ENCODE results near the gene HESX1. TPM values are rescaled to one million over a fixed set of nuclear protein-coding genes. Genes with fewer than 3 reads are reported as not detected.

HESX1 gene
- total RNA-seq, 5 donors from 2014 or later (not counting 1 experiment from before 2014, with no cell fraction given), result 0.49 TPM; not detected in 4

DNA sequence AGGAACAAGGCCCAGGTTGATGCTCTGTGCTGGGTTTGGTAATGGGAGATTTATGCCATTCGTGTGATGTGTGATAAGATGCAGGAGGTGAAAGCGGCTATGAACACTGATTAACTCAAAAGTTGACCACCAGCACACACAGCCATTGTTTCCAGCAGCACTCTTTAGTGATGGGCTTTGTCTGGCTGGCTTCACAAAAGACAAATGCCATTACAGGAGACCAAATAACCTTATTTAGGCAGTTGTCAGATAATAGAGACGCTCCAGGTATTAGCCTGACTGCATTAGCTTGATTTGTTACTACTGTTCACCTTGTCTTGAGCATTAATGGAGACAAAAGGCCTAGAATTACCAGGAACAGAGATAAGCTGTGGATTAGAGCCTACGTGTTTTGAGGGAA, 5.1 kb downstream of the HESX1 start:
- CTCF ChIA-PET, result interaction anchor here in 1 of 2 donors (0.6 kb wide), 1 partner anchor 47 kb away, joined by 7 read pairs; no protein-coding TSS in a partner anchor
- no peaks in the 10 kb centered on the region for H3K36me3 ChIP-seq (ENCODE audit: control insufficient read depth in 2 of 2, extremely low read depth in 1 of 2, insufficient read depth in 1 of 2, low read length in 1 of 2)

DNA sequence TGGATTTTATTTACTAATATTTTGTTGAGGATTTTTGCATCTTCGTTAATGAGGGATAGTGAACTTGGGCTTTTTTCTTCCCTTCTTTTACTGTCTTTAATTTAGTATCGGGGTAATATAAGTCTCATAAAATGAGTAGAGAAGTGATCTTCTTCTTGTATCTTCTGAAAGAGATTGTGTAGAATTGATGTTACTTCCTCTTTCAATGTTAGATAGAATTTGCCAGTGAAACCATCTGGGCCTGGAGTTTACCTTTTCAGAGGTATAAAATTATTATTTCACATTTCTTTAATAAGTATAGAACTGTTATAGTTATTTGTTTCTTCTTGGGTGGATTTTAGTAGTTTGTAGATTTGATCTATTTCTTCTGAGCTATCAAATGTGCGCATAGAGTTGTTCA, 7.8 kb downstream of the HESX1 start:
- Histone ChIP-seq H3K9me3 (no peaks in the 10 kb centered on the region), H3K27ac (ENCODE audit: low read length) (no peak overlapping the region), H3K4me3 (ENCODE audit: control insufficient read depth in 1 of 2, extremely low read depth in 1 of 2, low read length in 1 of 2) (no peak overlapping the region), H3K36me3 (ENCODE audit: control insufficient read depth in 2 of 2, extremely low read depth in 1 of 2, insufficient read depth in 1 of 2, low read length in 1 of 2) (no peaks in the 10 kb centered on the region), H3K27me3 (replicated peaks in 1 of 2; ENCODE audit: control insufficient read depth in 2 of 2, extremely low read depth in 1 of 2, insufficient read depth in 2 of 2, low read length in 1 of 2) (peaks cover 0 to 2% of the 10 kb centered on the region in 2 experiments), H3K4me1 (ENCODE audit: control insufficient read depth in 1 of 2, extremely low read depth in 1 of 2, insufficient read depth in 2 of 2, low read length in 2 of 2) (no peaks in the 10 kb centered on the region)
- Mint-ChIP-seq H3K9me3 (no peaks in the 10 kb centered on the region), H3K27ac (no peak overlapping the region), H3K36me3 (no peaks in the 10 kb centered on the region), H3K4me1 (peaks cover 0 to 2% (median 0%) of the 10 kb centered on the region in 3 donors), H3K27me3 (peaks cover 13 to 16% of the 10 kb centered on the region in 2 donors), H3K4me3 (no peak overlapping the region)
- ChIA-PET CTCF (no interaction called here), POLR2A (no interaction called here)
- no CpG with 5 or more reads among the region's 3 CpGs for WGBS (ENCODE audit: insufficient coverage)
- ATAC-seq (replicated peaks in 1 of 4) (no peak), DNase-seq (no peak)

More for the DNA sequence above, 5.1 kb downstream of the HESX1 start:
- Mint-ChIP-seq H3K4me1 (peaks cover 0 to 4% (median 0%) of the 10 kb centered on the region in 3 donors), H3K27ac (no peak overlapping the region), H3K9me3 (no peaks in the 10 kb centered on the region), H3K27me3 (peaks cover 19 to 20% of the 10 kb centered on the region in 2 donors), H3K4me3 (no peak overlapping the region), H3K36me3 (no peaks in the 10 kb centered on the region)
- WGBS (ENCODE audit: insufficient coverage), result 100% methylated on average over 2 of the region's 4 CpGs
- H3K27me3 ChIP-seq (replicated peaks in 1 of 2; ENCODE audit: control insufficient read depth in 2 of 2, extremely low read depth in 1 of 2, insufficient read depth in 2 of 2, low read length in 1 of 2), result peaks cover 0 to 4% of the 10 kb centered on the region in 2 experiments
- no peaks in the 10 kb centered on the region for H3K9me3 ChIP-seq
- no peaks in the 10 kb centered on the region for H3K4me1 ChIP-seq (ENCODE audit: control insufficient read depth in 1 of 2, extremely low read depth in 1 of 2, insufficient read depth in 2 of 2, low read length in 2 of 2)
- no peak for DNase-seq
- no peak for ATAC-seq (replicated peaks in 1 of 4)
- POLR2A ChIA-PET, result interaction anchor here in 1 of 2 donors (0.6 kb wide), 1 partner anchor 29 kb away, joined by 3 read pairs; no protein-coding TSS in a partner anchor
- H3K4me3 ChIP-seq (ENCODE audit: control insufficient read depth in 1 of 2, extremely low read depth in 1 of 2, low read length in 1 of 2), result no peak overlapping the region
- no peak overlapping the region for H3K27ac ChIP-seq (ENCODE audit: low read length)

DNA sequence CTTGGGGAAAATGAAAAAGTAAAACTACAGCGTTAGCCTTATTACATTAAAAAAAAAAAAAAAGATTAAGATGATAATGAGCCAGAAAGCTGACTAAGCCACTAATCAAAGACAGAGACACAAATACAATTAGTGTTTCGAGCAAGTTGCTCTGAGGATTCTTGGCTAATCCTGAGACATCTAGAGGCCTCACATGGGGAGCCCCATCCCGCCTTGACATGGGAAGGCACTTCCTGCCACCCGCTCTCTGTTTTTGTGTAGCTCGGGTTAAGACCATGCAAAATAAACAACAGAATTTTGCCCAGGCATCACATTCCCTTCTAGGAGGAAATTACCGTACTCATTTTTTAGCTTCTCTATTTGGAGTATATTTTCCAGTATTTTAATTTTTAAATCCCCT, 15.3 kb downstream of the HESX1 start:
- H3K9me3 Mint-ChIP-seq, result no peaks in the 10 kb centered on the region
- CTCF ChIA-PET, result no interaction called here

DNA sequence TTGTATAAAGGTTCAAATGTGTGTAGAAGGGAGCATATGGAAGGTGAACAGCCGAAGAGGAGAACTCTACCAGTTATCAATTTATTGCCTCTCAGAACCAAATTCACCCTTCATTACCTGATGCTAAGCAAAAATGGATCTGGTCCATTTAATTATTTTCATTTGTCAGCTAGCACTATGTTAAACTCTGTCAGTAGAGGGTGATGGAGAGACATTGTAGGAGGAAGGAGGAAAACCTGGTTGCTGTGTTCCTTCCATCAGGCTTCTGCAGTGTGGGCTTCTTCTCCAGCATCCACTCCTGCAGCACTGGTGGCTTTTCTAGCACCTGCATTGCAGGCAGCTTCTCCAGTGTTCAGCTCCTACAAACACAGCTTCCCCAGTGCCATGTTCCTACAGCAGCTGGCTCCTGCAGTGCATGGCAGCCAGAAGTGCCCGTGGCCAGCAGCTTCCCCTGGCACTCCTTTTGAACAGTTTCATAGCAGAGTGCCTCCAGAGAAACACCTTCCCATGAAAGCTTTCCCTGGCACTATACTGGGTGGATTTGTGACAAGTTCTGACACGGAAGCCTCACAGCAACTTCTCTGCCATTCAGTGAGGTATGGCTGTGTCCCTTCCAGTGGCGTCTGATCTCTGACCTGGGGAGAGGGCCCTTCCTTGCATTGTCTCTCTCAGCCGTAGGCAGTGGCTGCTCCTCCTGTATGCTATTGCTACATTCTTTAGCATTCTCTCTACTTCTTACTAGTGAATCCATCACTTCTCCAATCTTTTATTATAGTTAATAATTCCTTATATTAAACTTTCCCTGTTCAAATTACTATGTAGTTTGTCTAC, 20.0 kb downstream of the HESX1 start:
- Histone ChIP-seq H3K27me3 (replicated peaks in 1 of 2; ENCODE audit: control insufficient read depth in 2 of 2, extremely low read depth in 1 of 2, insufficient read depth in 2 of 2, low read length in 1 of 2) (peaks cover 0 to 10% of the 10 kb centered on the region in 2 experiments), H3K4me3 (ENCODE audit: control insufficient read depth in 1 of 2, extremely low read depth in 1 of 2, low read length in 1 of 2) (no peak overlapping the region), H3K36me3 (ENCODE audit: control insufficient read depth in 2 of 2, extremely low read depth in 1 of 2, insufficient read depth in 1 of 2, low read length in 1 of 2) (no peaks in the 10 kb centered on the region), H3K27ac (ENCODE audit: low read length) (no peak overlapping the region), H3K4me1 (ENCODE audit: control insufficient read depth in 1 of 2, extremely low read depth in 1 of 2, insufficient read depth in 2 of 2, low read length in 2 of 2) (no peaks in the 10 kb centered on the region), H3K9me3 (no peaks in the 10 kb centered on the region)
- 81% methylated on average over 3 of the region's 5 CpGs for WGBS (ENCODE audit: insufficient coverage)
- no peak overlapping the region for H3K27ac Mint-ChIP-seq
- POLR2A ChIA-PET, result no interaction called here
- no peaks in the 10 kb centered on the region for H3K4me1 Mint-ChIP-seq
- peak in 1 of 35 experiments; percentile 14 for DNase-seq
- H3K36me3 Mint-ChIP-seq, result no peaks in the 10 kb centered on the region
- H3K27me3 Mint-ChIP-seq, result peaks cover 9 to 15% of the 10 kb centered on the region in 2 donors
- CTCF ChIA-PET, result interaction anchor here in 1 of 2 donors (2.0 kb wide), 1 partner anchor 10 kb away, joined by 7 read pairs; no protein-coding TSS in a partner anchor
- no peaks in the 10 kb centered on the region for H3K9me3 Mint-ChIP-seq
- no peak overlapping the region for H3K4me3 Mint-ChIP-seq
- ATAC-seq (replicated peaks in 1 of 4), result peak in 1 of 4 experiments; percentile 35

More for the DNA sequence above, 15.3 kb downstream of the HESX1 start:
- Histone ChIP-seq H3K4me3 (ENCODE audit: control insufficient read depth in 1 of 2, extremely low read depth in 1 of 2, low read length in 1 of 2) (no peak overlapping the region), H3K9me3 (no peaks in the 10 kb centered on the region), H3K27ac (ENCODE audit: low read length) (no peak overlapping the region), H3K36me3 (ENCODE audit: control insufficient read depth in 2 of 2, extremely low read depth in 1 of 2, insufficient read depth in 1 of 2, low read length in 1 of 2) (no peaks in the 10 kb centered on the region), H3K4me1 (ENCODE audit: control insufficient read depth in 1 of 2, extremely low read depth in 1 of 2, insufficient read depth in 2 of 2, low read length in 2 of 2) (no peaks in the 10 kb centered on the region), H3K27me3 (replicated peaks in 1 of 2; ENCODE audit: control insufficient read depth in 2 of 2, extremely low read depth in 1 of 2, insufficient read depth in 2 of 2, low read length in 1 of 2) (peaks cover 0 to 12% of the 10 kb centered on the region in 2 experiments)
- no peak overlapping the region for H3K4me3 Mint-ChIP-seq
- WGBS (ENCODE audit: insufficient coverage), result 63% methylated on average over 2 of the region's 6 CpGs
- DNase-seq (no peak), ATAC-seq (replicated peaks in 1 of 4) (no peak)
- POLR2A ChIA-PET, result no interaction called here
- no peaks in the 10 kb centered on the region for H3K36me3 Mint-ChIP-seq
- no peak overlapping the region for H3K27ac Mint-ChIP-seq
- H3K27me3 Mint-ChIP-seq, result peaks cover 4 to 8% of the 10 kb centered on the region in 2 donors
- H3K4me1 Mint-ChIP-seq, result no peaks in the 10 kb centered on the region

DNA sequence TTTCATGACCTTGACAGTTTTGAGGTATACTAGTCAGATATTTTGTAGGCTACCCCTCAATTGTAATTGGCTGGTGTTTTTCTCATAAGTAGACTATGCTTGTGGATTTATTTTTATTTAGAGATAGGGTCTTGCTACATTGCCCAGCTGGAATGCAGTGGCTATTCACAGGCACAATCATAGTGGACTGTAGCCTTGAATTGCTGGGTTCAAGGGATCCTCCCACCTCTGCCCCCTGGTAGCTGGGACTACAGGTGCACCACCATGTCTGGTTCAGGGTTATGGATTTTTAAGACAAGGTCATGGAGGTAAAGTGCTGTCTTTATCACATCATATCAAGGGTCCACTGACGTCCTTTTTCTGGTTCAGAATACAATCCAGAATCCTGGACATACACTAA, 23.7 kb downstream of the HESX1 start:
- POLR2A ChIA-PET, result no interaction called here
- H3K4me3 Mint-ChIP-seq, result no peak overlapping the region

DNA sequence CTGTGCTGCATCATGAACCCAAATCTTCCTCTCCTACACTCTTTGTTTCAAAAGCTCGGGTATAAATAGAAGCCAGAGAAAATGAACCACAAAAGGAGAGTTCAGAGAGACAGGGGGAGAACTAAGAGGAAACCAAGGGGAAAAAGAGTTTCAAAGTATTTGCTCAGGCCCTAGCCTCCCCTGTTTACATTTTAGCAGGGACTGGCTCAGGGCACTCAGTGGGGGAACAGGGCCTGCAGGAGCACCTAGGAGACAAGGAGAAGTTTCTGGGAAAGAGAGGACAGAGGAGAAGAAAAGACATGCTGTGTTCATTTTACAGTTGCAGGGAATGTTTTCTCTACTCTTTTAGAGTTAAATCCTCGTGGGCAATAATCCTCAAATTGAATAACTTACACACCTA, 26.1 kb downstream of the HESX1 start:
- ChIA-PET CTCF (no interaction called here), POLR2A (interaction anchor here in 1 of 2 donors (0.6 kb wide), 2 partner anchors 222 to 499 kb away, joined by 3 to 6 read pairs; no protein-coding TSS in a partner anchor)
- Histone ChIP-seq H3K27ac (ENCODE audit: low read length) (no peak overlapping the region), H3K4me1 (ENCODE audit: control insufficient read depth in 1 of 2, extremely low read depth in 1 of 2, insufficient read depth in 2 of 2, low read length in 2 of 2) (peaks cover 0 to 8% of the 10 kb centered on the region in 2 experiments), H3K27me3 (replicated peaks in 1 of 2; ENCODE audit: control insufficient read depth in 2 of 2, extremely low read depth in 1 of 2, insufficient read depth in 2 of 2, low read length in 1 of 2) (peaks cover 3 to 24% of the 10 kb centered on the region in 2 experiments), H3K9me3 (no peaks in the 10 kb centered on the region), H3K36me3 (ENCODE audit: control insufficient read depth in 2 of 2, extremely low read depth in 1 of 2, insufficient read depth in 1 of 2, low read length in 1 of 2) (no peaks in the 10 kb centered on the region), H3K4me3 (ENCODE audit: control insufficient read depth in 1 of 2, extremely low read depth in 1 of 2, low read length in 1 of 2) (no peak overlapping the region)
- no peak for DNase-seq
- H3K9me3 Mint-ChIP-seq, result no peaks in the 10 kb centered on the region
- H3K27ac Mint-ChIP-seq, result no peak overlapping the region
- no peak for ATAC-seq (replicated peaks in 1 of 4)
- no CpG with 5 or more reads among the region's 2 CpGs for WGBS (ENCODE audit: insufficient coverage)
- no peak overlapping the region for H3K4me3 Mint-ChIP-seq
- H3K4me1 Mint-ChIP-seq, result peaks cover 5 to 7% (median 6%) of the 10 kb centered on the region in 3 donors
- no peaks in the 10 kb centered on the region for H3K36me3 Mint-ChIP-seq
- H3K27me3 Mint-ChIP-seq, result peaks cover 31 to 32% of the 10 kb centered on the region in 2 donors

More for the DNA sequence above, 23.7 kb downstream of the HESX1 start:
- Mint-ChIP-seq H3K9me3 (no peaks in the 10 kb centered on the region), H3K4me1 (no peaks in the 10 kb centered on the region), H3K36me3 (no peaks in the 10 kb centered on the region), H3K27ac (no peak overlapping the region), H3K27me3 (peaks cover 18 to 19% of the 10 kb centered on the region in 2 donors)
- H3K27me3 ChIP-seq (replicated peaks in 1 of 2; ENCODE audit: control insufficient read depth in 2 of 2, extremely low read depth in 1 of 2, insufficient read depth in 2 of 2, low read length in 1 of 2), result peaks cover 0 to 5% of the 10 kb centered on the region in 2 experiments
- DNase-seq, result no peak
- H3K36me3 ChIP-seq (ENCODE audit: control insufficient read depth in 2 of 2, extremely low read depth in 1 of 2, insufficient read depth in 1 of 2, low read length in 1 of 2), result no peaks in the 10 kb centered on the region
- no peak overlapping the region for H3K4me3 ChIP-seq (ENCODE audit: control insufficient read depth in 1 of 2, extremely low read depth in 1 of 2, low read length in 1 of 2)
- H3K4me1 ChIP-seq (ENCODE audit: control insufficient read depth in 1 of 2, extremely low read depth in 1 of 2, insufficient read depth in 2 of 2, low read length in 2 of 2), result no peaks in the 10 kb centered on the region
- H3K9me3 ChIP-seq, result no peaks in the 10 kb centered on the region
- no peak for ATAC-seq (replicated peaks in 1 of 4)
- CTCF ChIA-PET, result no interaction called here
- no CpG with 5 or more reads among the region's 1 CpG for WGBS (ENCODE audit: insufficient coverage)
- no peak overlapping the region for H3K27ac ChIP-seq (ENCODE audit: low read length)
